Ishikawa (cell line): ENCODE measurements around the gene ARHGAP45.

Experiments
- CEBPB ChIP-seq: IDR thresholded peaks from 2 replicates; pipeline ENCODE4 v1.6.1; 2012
- CREB1 ChIP-seq: IDR thresholded peaks from 2 replicates; pipeline ENCODE4 v1.6.1; 2012; ENCODE audit warnings: low read depth
- EGR1 ChIP-seq: IDR thresholded peaks from 2 replicates; pipeline ENCODE4 v1.6.1; 2012
- EP300 ChIP-seq: IDR thresholded peaks from 2 replicates; pipeline ENCODE4 v1.6.1; 2012; ENCODE audit warnings: borderline replicate concordance
- FOXM1 ChIP-seq: IDR thresholded peaks from 2 replicates; pipeline ENCODE4 v1.6.1; 2012; ENCODE audit warnings: low read depth, borderline replicate concordance
- NFIC ChIP-seq: IDR thresholded peaks from 2 replicates; pipeline ENCODE4 v1.6.1; 2012
- RAD21 ChIP-seq: IDR thresholded peaks from 2 replicates; pipeline ENCODE4 v1.6.1; 2012; ENCODE audit warnings: low read depth
- TAF1 ChIP-seq: IDR thresholded peaks from 2 replicates; pipeline ENCODE4 v1.6.1; 2012; ENCODE audit warnings: low read depth, mild to moderate bottlenecking
- TCF12 ChIP-seq: IDR thresholded peaks from 2 replicates; pipeline ENCODE4 v1.6.1; 2012; ENCODE audit warnings: low read depth
- TEAD4 ChIP-seq: IDR thresholded peaks from 2 replicates; pipeline ENCODE4 v1.6.1; 2012
- YY1 ChIP-seq: IDR thresholded peaks from 2 replicates; pipeline ENCODE4 v1.6.1; 2012; ENCODE audit warnings: low read depth
- ZBTB7A ChIP-seq: IDR thresholded peaks from 2 replicates; pipeline ENCODE4 v1.6.1; 2012; ENCODE audit warnings: low read depth
- TF ChIP-seq, protein P1 (sequence below): IDR thresholded peaks from 2 replicates; pipeline ENCODE4 v1.6.1; 2012; ENCODE audit warnings: low read depth, mild to moderate bottlenecking
- TF ChIP-seq, protein P2 (sequence below): IDR thresholded peaks from 2 replicates; pipeline ENCODE4 v1.6.1; 2012
- TF ChIP-seq, protein P3 (sequence below): IDR thresholded peaks from 2 replicates; pipeline ENCODE4 v1.6.1; 2012

The ARHGAP45 gene, protein sequence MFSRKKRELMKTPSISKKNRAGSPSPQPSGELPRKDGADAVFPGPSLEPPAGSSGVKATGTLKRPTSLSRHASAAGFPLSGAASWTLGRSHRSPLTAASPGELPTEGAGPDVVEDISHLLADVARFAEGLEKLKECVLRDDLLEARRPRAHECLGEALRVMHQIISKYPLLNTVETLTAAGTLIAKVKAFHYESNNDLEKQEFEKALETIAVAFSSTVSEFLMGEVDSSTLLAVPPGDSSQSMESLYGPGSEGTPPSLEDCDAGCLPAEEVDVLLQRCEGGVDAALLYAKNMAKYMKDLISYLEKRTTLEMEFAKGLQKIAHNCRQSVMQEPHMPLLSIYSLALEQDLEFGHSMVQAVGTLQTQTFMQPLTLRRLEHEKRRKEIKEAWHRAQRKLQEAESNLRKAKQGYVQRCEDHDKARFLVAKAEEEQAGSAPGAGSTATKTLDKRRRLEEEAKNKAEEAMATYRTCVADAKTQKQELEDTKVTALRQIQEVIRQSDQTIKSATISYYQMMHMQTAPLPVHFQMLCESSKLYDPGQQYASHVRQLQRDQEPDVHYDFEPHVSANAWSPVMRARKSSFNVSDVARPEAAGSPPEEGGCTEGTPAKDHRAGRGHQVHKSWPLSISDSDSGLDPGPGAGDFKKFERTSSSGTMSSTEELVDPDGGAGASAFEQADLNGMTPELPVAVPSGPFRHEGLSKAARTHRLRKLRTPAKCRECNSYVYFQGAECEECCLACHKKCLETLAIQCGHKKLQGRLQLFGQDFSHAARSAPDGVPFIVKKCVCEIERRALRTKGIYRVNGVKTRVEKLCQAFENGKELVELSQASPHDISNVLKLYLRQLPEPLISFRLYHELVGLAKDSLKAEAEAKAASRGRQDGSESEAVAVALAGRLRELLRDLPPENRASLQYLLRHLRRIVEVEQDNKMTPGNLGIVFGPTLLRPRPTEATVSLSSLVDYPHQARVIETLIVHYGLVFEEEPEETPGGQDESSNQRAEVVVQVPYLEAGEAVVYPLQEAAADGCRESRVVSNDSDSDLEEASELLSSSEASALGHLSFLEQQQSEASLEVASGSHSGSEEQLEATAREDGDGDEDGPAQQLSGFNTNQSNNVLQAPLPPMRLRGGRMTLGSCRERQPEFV

DNA sequence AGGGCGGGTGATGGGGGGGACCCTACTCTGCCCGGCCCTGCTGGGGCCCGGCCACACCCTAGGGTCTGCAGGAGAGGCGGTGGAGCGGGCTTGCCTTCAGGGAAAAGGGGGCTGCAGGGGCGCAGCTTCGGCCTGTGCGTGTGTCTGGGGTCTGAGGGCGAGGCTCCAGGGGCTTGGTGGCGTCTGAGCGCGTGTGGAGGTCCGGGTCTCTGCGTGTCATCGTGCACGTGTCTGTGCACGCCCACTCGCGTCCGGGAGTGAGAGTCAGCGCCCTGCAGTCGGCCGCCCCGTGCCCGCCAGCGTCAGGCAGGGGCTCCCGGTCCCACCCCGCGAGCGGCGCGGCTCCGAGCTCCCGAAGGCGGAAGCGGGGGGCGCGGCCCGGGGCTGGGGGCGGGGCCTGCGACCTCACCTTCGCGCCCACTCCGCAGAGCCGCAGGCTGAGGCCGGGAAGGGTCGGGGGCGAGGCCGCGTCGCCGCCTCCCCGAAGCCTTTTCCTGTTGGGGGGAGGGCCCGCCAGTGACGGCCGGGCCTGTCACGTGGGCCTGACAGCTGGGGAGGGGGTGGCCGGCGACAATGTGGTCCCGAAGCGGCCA, at the start of gene ARHGAP45:
Gene ARHGAP45 (plus strand): TSS at position 420 of the 593 bp plus-strand sequence. CDS start 239 bp downstream, outside the sequence.
- TF ChIP-seq ZBTB7A (peak; percentile 59; the same call in 1 of the 2 replicates), CREB1 (no peak), TAF1 (no peak), TCF12 (no peak), EGR1 (no peak), YY1 (no peak), CEBPB (no peak), FOXM1 (no peak), RAD21 (no peak), TEAD4 (no peak), EP300 (no peak), NFIC (no peak)
- TF ChIP-seq, protein P1, sequence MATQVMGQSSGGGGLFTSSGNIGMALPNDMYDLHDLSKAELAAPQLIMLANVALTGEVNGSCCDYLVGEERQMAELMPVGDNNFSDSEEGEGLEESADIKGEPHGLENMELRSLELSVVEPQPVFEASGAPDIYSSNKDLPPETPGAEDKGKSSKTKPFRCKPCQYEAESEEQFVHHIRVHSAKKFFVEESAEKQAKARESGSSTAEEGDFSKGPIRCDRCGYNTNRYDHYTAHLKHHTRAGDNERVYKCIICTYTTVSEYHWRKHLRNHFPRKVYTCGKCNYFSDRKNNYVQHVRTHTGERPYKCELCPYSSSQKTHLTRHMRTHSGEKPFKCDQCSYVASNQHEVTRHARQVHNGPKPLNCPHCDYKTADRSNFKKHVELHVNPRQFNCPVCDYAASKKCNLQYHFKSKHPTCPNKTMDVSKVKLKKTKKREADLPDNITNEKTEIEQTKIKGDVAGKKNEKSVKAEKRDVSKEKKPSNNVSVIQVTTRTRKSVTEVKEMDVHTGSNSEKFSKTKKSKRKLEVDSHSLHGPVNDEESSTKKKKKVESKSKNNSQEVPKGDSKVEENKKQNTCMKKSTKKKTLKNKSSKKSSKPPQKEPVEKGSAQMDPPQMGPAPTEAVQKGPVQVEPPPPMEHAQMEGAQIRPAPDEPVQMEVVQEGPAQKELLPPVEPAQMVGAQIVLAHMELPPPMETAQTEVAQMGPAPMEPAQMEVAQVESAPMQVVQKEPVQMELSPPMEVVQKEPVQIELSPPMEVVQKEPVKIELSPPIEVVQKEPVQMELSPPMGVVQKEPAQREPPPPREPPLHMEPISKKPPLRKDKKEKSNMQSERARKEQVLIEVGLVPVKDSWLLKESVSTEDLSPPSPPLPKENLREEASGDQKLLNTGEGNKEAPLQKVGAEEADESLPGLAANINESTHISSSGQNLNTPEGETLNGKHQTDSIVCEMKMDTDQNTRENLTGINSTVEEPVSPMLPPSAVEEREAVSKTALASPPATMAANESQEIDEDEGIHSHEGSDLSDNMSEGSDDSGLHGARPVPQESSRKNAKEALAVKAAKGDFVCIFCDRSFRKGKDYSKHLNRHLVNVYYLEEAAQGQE = no peak
- TF ChIP-seq, protein P2, sequence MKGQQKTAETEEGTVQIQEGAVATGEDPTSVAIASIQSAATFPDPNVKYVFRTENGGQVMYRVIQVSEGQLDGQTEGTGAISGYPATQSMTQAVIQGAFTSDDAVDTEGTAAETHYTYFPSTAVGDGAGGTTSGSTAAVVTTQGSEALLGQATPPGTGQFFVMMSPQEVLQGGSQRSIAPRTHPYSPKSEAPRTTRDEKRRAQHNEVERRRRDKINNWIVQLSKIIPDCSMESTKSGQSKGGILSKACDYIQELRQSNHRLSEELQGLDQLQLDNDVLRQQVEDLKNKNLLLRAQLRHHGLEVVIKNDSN = peak; percentile 80
- TF ChIP-seq, protein P3, sequence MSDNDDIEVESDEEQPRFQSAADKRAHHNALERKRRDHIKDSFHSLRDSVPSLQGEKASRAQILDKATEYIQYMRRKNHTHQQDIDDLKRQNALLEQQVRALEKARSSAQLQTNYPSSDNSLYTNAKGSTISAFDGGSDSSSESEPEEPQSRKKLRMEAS = peak; percentile 12; the same call in 1 of the 2 replicates

DNA sequence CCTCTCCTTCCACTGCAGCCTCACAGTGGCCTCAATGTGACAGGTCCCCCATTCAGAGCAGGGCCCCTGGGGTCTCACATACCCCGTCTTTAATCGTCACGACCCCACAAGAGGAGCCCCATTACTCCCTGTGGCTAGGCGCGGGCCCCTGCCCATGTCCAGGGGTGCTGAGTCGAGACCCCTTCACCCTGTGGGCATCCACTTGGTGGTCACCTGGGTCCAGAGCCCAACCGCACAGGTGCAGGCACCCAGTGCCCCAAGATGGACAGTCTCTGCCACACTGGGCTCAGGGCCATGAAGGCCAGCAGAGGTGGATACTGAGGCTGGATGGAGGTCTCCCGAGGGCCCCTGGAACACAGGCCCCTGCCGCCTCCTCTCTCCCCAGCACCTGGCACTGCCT, 49.1 kb upstream of the ARHGAP45 start:
- TF ChIP-seq FOXM1 (no peak), ZBTB7A (no peak), TCF12 (no peak), YY1 (no peak), CREB1 (no peak), CEBPB (no peak), NFIC (no peak)
- TF ChIP-seq, protein P3 = no peak

DNA sequence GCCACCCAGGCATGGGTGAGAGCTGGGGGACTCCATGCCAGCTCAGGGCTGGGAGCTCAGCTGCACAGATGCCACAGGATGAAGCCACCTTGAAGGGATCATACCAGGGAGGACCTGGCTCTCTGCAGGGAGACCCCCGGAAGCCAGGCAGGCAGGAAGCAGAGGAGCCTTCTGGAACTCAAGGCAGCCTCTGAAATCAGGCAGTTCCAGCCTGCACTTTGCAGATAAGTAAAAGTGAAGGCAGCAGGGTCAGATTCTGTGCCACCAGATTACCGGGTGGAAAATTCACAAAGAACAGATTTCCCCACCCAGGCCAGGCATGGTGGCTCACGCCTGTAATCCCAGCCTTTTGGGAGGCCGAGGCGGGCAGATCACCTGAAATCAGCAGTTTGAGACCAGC, 48.6 kb upstream of the ARHGAP45 start:
- no peak for TF ChIP-seq YY1
- TF ChIP-seq RAD21 = no peak
- TF ChIP-seq, protein P3 = no peak
- no peak for TF ChIP-seq ZBTB7A
- no peak for TF ChIP-seq CREB1

DNA sequence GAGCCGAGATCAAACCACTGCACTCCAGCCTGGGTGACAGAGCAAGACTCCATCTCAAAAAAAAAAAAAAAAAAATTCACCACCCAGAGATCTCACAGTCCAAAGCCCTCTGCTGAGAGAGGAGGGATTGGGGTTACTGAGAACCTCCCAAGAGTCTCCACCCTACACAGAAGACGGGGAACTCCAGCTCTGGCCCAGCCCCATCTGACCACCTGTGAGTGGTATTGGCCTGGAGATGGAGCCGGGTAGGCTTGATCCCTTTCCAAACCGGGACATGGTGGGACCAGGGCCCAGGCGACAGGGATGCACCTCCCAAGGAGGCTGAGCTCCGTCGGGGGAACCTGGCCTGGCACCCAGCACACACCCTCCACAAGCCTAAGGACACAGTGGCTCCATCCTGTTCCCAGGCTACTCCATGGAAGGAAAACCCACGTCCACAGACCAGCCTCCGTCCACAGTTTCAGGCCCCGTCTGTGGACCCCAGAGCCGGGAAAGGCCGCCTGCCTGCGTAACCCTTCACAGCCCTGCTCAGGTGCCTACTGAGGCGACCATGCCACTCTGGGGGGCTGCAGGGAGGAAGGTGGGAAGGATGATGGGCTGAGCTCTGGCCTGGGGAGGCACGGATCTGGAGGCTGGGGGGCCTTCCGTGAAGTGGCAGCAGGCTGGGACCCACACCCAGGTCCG, 47.9 kb upstream of the ARHGAP45 start:
- no peak for TF ChIP-seq RAD21
- no peak for TF ChIP-seq TEAD4
- TF ChIP-seq, protein P2 = no peak

DNA sequence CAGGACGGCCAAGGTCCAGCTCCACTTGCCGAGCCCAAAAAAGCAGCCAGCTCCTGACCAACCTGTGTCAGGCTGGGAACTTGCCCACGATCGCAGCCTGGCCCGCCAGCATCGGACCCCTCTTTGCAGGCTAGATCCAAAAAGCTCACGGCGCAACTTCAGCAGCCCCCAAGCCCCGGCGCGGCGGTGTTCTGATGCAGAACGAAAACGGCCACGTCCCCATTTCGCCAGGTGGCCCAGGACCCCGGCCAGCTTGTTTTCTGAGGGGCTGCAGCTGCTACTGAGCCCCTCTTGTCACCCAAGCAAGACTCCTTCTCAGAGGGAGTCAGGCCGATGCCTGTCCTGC, 47.4 kb upstream of the ARHGAP45 start:
- TF ChIP-seq TCF12 = no peak
- no peak for TF ChIP-seq EP300
- TF ChIP-seq RAD21 = no peak
- no peak for TF ChIP-seq YY1
- no peak for TF ChIP-seq CEBPB
- TF ChIP-seq EGR1 = no peak
- TF ChIP-seq CREB1 = no peak
- no peak for TF ChIP-seq TAF1
- TF ChIP-seq TEAD4 = no peak
- no peak for TF ChIP-seq FOXM1
- TF ChIP-seq, protein P3 = no peak
- TF ChIP-seq NFIC = no peak
- TF ChIP-seq, protein P1 = no peak
- TF ChIP-seq ZBTB7A = no peak
- TF ChIP-seq, protein P2 = no peak
